ENCODE data around the gene C5AR2. TPM values are rescaled to one million over a fixed set of nuclear protein-coding genes. Genes with fewer than 3 reads are reported as not detected.
"Not testable (repeated sequence)": the region's sequence is repeated elsewhere in the genome, so short reads cannot be mapped to it uniquely, and the experiment has no call there.

The C5AR2 gene
- polyA plus RNA-seq, 1 donor from 2014 or later: 0.06 TPM

- no peak overlapping the region for H3K4me3 Mint-ChIP-seq
- H3K4me1 Mint-ChIP-seq: peaks cover 0 to 2% (median 0%) of the 10 kb centered on the region in 3 donors
- H3K9me3 Mint-ChIP-seq: no peaks in the 10 kb centered on the region
- H3K36me3 Mint-ChIP-seq: peaks cover 9% of the 10 kb centered on the region
- no peak overlapping the region for H3K27ac Mint-ChIP-seq
- H3K27me3 Mint-ChIP-seq: no peaks in the 10 kb centered on the region
Measured at GRCh38 chr19:47363758-47364531, 32.0 kb downstream of the C5AR2 start.

- H3K4me1 Mint-ChIP-seq, H3K9me3 Mint-ChIP-seq, H3K27me3 Mint-ChIP-seq, H3K4me3 Mint-ChIP-seq, H3K36me3 Mint-ChIP-seq: not testable (repeated sequence)
- H3K27ac Mint-ChIP-seq: peak overlapping the region in 1 of 3 donors; percentile 39
Measured at GRCh38 chr19:47365455-47365854, 33.5 kb downstream of the C5AR2 start.

GRCh38 chr19:47370045-47370611, 38.2 kb downstream of the C5AR2 start:
- Mint-ChIP-seq H3K4me1 (peaks cover 0 to 2% (median 0%) of the 10 kb centered on the region in 3 donors), H3K27me3 (no peaks in the 10 kb centered on the region)

GRCh38 chr19:47371261-47371660, 39.3 kb downstream of the C5AR2 start:
- no peaks in the 10 kb centered on the region for H3K27me3 Mint-ChIP-seq
- H3K36me3 Mint-ChIP-seq: peaks cover 4% of the 10 kb centered on the region
- peaks cover 0 to 2% (median 0%) of the 10 kb centered on the region in 3 donors for H3K4me1 Mint-ChIP-seq
- no peak overlapping the region for H3K27ac Mint-ChIP-seq
- H3K9me3 Mint-ChIP-seq: no peaks in the 10 kb centered on the region
- H3K4me3 Mint-ChIP-seq: no peak overlapping the region

More at GRCh38 chr19:47370045-47370611, 38.2 kb downstream of the C5AR2 start:
- Mint-ChIP-seq H3K4me3 (no peak overlapping the region), H3K9me3 (no peaks in the 10 kb centered on the region), H3K27ac (no peak overlapping the region), H3K36me3 (peaks cover 4% of the 10 kb centered on the region)

- Mint-ChIP-seq H3K4me1 (no peaks in the 10 kb centered on the region), H3K36me3 (no peaks in the 10 kb centered on the region), H3K4me3 (no peak overlapping the region), H3K9me3 (no peaks in the 10 kb centered on the region), H3K27me3 (no peaks in the 10 kb centered on the region), H3K27ac (no peak overlapping the region)
Measured at GRCh38 chr19:47372603-47373002, 40.6 kb downstream of the C5AR2 start.

- Mint-ChIP-seq H3K36me3 (no peaks in the 10 kb centered on the region), H3K27me3 (no peaks in the 10 kb centered on the region), H3K4me3 (no peak overlapping the region), H3K9me3 (no peaks in the 10 kb centered on the region), H3K4me1 (no peaks in the 10 kb centered on the region), H3K27ac (no peak overlapping the region)
Measured at GRCh38 chr19:47373246-47374240, 41.6 kb downstream of the C5AR2 start.

- no peak overlapping the region for H3K4me3 Mint-ChIP-seq
- no peaks in the 10 kb centered on the region for H3K4me1 Mint-ChIP-seq
- H3K27me3 Mint-ChIP-seq: no peaks in the 10 kb centered on the region
- H3K36me3 Mint-ChIP-seq: peaks cover 3% of the 10 kb centered on the region
- no peak overlapping the region for H3K27ac Mint-ChIP-seq
- H3K9me3 Mint-ChIP-seq: no peaks in the 10 kb centered on the region
Measured at GRCh38 chr19:47374876-47375693, 43.1 kb downstream of the C5AR2 start.

- Mint-ChIP-seq H3K4me1 (no peaks in the 10 kb centered on the region), H3K36me3 (peaks cover 10% of the 10 kb centered on the region), H3K27me3 (no peaks in the 10 kb centered on the region), H3K9me3 (no peaks in the 10 kb centered on the region), H3K4me3 (no peak overlapping the region), H3K27ac (peak overlapping the region in 1 of 3 donors; percentile 31)
Measured at GRCh38 chr19:47375694-47376588, 44.0 kb downstream of the C5AR2 start.

GRCh38 chr19:47376589-47377144, 44.7 kb downstream of the C5AR2 start:
- peaks cover 14% of the 10 kb centered on the region for H3K36me3 Mint-ChIP-seq
- no peak overlapping the region for H3K27ac Mint-ChIP-seq
- H3K4me1 Mint-ChIP-seq: peaks cover 3 to 5% (median 4%) of the 10 kb centered on the region in 3 donors
- H3K27me3 Mint-ChIP-seq: no peaks in the 10 kb centered on the region
- H3K9me3 Mint-ChIP-seq: no peaks in the 10 kb centered on the region
- no peak overlapping the region for H3K4me3 Mint-ChIP-seq

GRCh38 chr19:47377208-47377701, 45.3 kb downstream of the C5AR2 start:
- Mint-ChIP-seq H3K36me3 (peaks cover 14% of the 10 kb centered on the region), H3K27me3 (no peaks in the 10 kb centered on the region), H3K9me3 (no peaks in the 10 kb centered on the region), H3K4me1 (peaks cover 7 to 10% (median 8%) of the 10 kb centered on the region in 3 donors), H3K4me3 (no peak overlapping the region), H3K27ac (no peak overlapping the region)

GRCh38 chr19:47377801-47378200, 45.8 kb downstream of the C5AR2 start:
- H3K4me3 Mint-ChIP-seq: no peak overlapping the region
- H3K27me3 Mint-ChIP-seq: no peaks in the 10 kb centered on the region
- no peaks in the 10 kb centered on the region for H3K9me3 Mint-ChIP-seq
- H3K36me3 Mint-ChIP-seq: peaks cover 14% of the 10 kb centered on the region
- no peak overlapping the region for H3K27ac Mint-ChIP-seq
- H3K4me1 Mint-ChIP-seq: peaks cover 7 to 12% (median 9%) of the 10 kb centered on the region in 3 donors

- Mint-ChIP-seq H3K4me3 (peak overlapping the region in 1 of 4 donors; percentile 22), H3K9me3 (no peaks in the 10 kb centered on the region), H3K4me1 (peaks cover 7 to 14% (median 10%) of the 10 kb centered on the region in 3 donors), H3K27ac (no peak overlapping the region), H3K27me3 (no peaks in the 10 kb centered on the region), H3K36me3 (peaks cover 14% of the 10 kb centered on the region)
Measured at GRCh38 chr19:47378246-47378645, 46.3 kb downstream of the C5AR2 start.

GRCh38 chr19:47379381-47379938, 47.5 kb downstream of the C5AR2 start:
- no peak overlapping the region for H3K27ac Mint-ChIP-seq

More at GRCh38 chr19:47379381-47379938, 47.5 kb downstream of the C5AR2 start:
- Mint-ChIP-seq H3K4me3 (no peak overlapping the region), H3K36me3 (peaks cover 14% of the 10 kb centered on the region), H3K27me3 (no peaks in the 10 kb centered on the region), H3K4me1 (peaks cover 7 to 15% (median 14%) of the 10 kb centered on the region in 3 donors), H3K9me3 (no peaks in the 10 kb centered on the region)
